RCC 7860 (cell line): ENCODE measurements around the gene TNNC1.
A peak's percentile ranks its signal among the peaks of the same experiment; 100 is the strongest.

Experiments used
- DNase-seq: peaks from one replicate; pipeline ENCODE4 v3.0.0-alpha.2; 2015; ENCODE audit warnings: low spot score
- FAIRE-seq: peaks from 2 replicates; lab custom pipeline; 2012; peaks lifted over from hg19 to GRCh38; lab: Jason Lieb, UNC

The TNNC1 gene

GRCh38 chr3:52432691-52433141, 21.1 kb downstream of the TNNC1 start:
- FAIRE-seq, result no peak

GRCh38 chr3:52432225-52432624, 21.6 kb downstream of the TNNC1 start:
- no peak for FAIRE-seq

More at GRCh38 chr3:52432691-52433141, 21.1 kb downstream of the TNNC1 start:
- no peak for DNase-seq

GRCh38 chr3:52431459-52432223, 22.2 kb downstream of the TNNC1 start:
- FAIRE-seq (no peak), DNase-seq (no peak)

More at GRCh38 chr3:52432225-52432624, 21.6 kb downstream of the TNNC1 start:
- DNase-seq, result no peak

- DNase-seq, result no peak
- FAIRE-seq, result no peak
These were observed 23.4 kb downstream of the TNNC1 start for GRCh38 chr3:52430416-52430810.

GRCh38 chr3:52429779-52430415, 23.9 kb downstream of the TNNC1 start:
- FAIRE-seq, result no peak
- DNase-seq, result no peak

GRCh38 chr3:52429031-52429430, 24.8 kb downstream of the TNNC1 start:
- DNase-seq, result no peak
- FAIRE-seq, result no peak

GRCh38 chr3:52428151-52429005, 25.5 kb downstream of the TNNC1 start:
- FAIRE-seq, result no peak
- peak; percentile 33 for DNase-seq

- FAIRE-seq (no peak), DNase-seq (no peak)
These were observed 30.7 kb downstream of the TNNC1 start for GRCh38 chr3:52423173-52423572.

- DNase-seq (no peak), FAIRE-seq (no peak)
These were observed 31.2 kb downstream of the TNNC1 start for GRCh38 chr3:52422669-52423068.

- FAIRE-seq, result no peak
- no peak for DNase-seq
These were observed 33.5 kb downstream of the TNNC1 start for GRCh38 chr3:52420388-52420787.

GRCh38 chr3:52415800-52416199, 38.0 kb downstream of the TNNC1 start:
- DNase-seq (no peak), FAIRE-seq (no peak)

GRCh38 chr3:52408466-52408865, 45.4 kb downstream of the TNNC1 start:
- DNase-seq, result no peak
- no peak for FAIRE-seq

- DNase-seq, result no peak
- no peak for FAIRE-seq
These were observed 46.1 kb downstream of the TNNC1 start for GRCh38 chr3:52407779-52408178.

GRCh38 chr3:52406791-52407510, 46.9 kb downstream of the TNNC1 start:
- DNase-seq (no peak), FAIRE-seq (no peak)

- FAIRE-seq, result no peak
- no peak for DNase-seq
These were observed 47.6 kb downstream of the TNNC1 start for GRCh38 chr3:52406231-52406661.

- FAIRE-seq, result no peak
These were observed 48.2 kb downstream of the TNNC1 start for GRCh38 chr3:52405601-52406110.

GRCh38 chr3:52405066-52405465, 48.8 kb downstream of the TNNC1 start:
- DNase-seq, result no peak
- no peak for FAIRE-seq

More at GRCh38 chr3:52405601-52406110, 48.2 kb downstream of the TNNC1 start:
- DNase-seq, result no peak

- DNase-seq (no peak), FAIRE-seq (no peak)
These were observed 49.5 kb downstream of the TNNC1 start for GRCh38 chr3:52404391-52404790.

GRCh38 chr3:52403955-52404354, 49.9 kb downstream of the TNNC1 start:
- DNase-seq, result no peak
- FAIRE-seq, result no peak

- DNase-seq (no peak), FAIRE-seq (no peak)
These were observed 50.5 kb downstream of the TNNC1 start for GRCh38 chr3:52403271-52403841.
